Bone marrow (tissue), 2 donors: Measurements from ENCODE around the gene FRMPD2.

Experiments
- DNase-seq, 2 donors: peaks; one replicate each; lab custom pipeline; 2025; lab: John Stamatoyannopoulos, UW

Gene FRMPD2

GRCh38 chr10:48274636-48275035 is at the start of gene FRMPD2:
TSS of gene FRMPD2 (minus strand) at chr10:48274696. CDS start at chr10:48274567, 129 bp downstream.
- DNase-seq, result no peak

GRCh38 chr10:48322017-48322416 is 47.5 kb upstream of the FRMPD2 start:
- DNase-seq, result no peak

- no peak for DNase-seq
Observed at GRCh38 chr10:48317321-48317990, 43.0 kb upstream of the FRMPD2 start.

- no peak for DNase-seq
Observed at GRCh38 chr10:48316236-48316635, 41.7 kb upstream of the FRMPD2 start.

- DNase-seq, result no peak
Observed at GRCh38 chr10:48314107-48314506, 39.6 kb upstream of the FRMPD2 start.

- DNase-seq, result no peak
Observed at GRCh38 chr10:48309711-48310226, 35.3 kb upstream of the FRMPD2 start.

GRCh38 chr10:48307711-48308018 is 33.2 kb upstream of the FRMPD2 start:
- DNase-seq, result no peak

GRCh38 chr10:48306870-48307710 is 32.6 kb upstream of the FRMPD2 start:
- DNase-seq, result peak in 1 of 2 donors; percentile 21

GRCh38 chr10:48306265-48306869 is 31.9 kb upstream of the FRMPD2 start, which contains the start of gene MAPK8:
TSS of gene MAPK8 (plus strand) at chr10:48306677. CDS start at chr10:48401661, 94,984 bp downstream.
- DNase-seq, result peak; percentile 77 to 91

GRCh38 chr10:48305905-48306264 is 31.4 kb upstream of the FRMPD2 start:
- DNase-seq, result no peak

- no peak for DNase-seq
Observed at GRCh38 chr10:48302515-48303476, 28.3 kb upstream of the FRMPD2 start.

GRCh38 chr10:48300556-48300955 is 26.1 kb upstream of the FRMPD2 start:
- no peak for DNase-seq

- DNase-seq, result no peak
Observed at GRCh38 chr10:48299692-48300091, 25.2 kb upstream of the FRMPD2 start.

- DNase-seq, result no peak
Observed at GRCh38 chr10:48299066-48299465, 24.6 kb upstream of the FRMPD2 start.

- no peak for DNase-seq
Observed at GRCh38 chr10:48296576-48297098, 22.1 kb upstream of the FRMPD2 start.

- DNase-seq, result no peak
Observed at GRCh38 chr10:48294431-48294830, 19.9 kb upstream of the FRMPD2 start.

GRCh38 chr10:48292616-48293015 is 18.1 kb upstream of the FRMPD2 start:
- DNase-seq, result no peak

- DNase-seq, result no peak
Observed at GRCh38 chr10:48291190-48291589, 16.7 kb upstream of the FRMPD2 start.

- no peak for DNase-seq
Observed at GRCh38 chr10:48290286-48290685, 15.8 kb upstream of the FRMPD2 start.

GRCh38 chr10:48289501-48290238 is 15.2 kb upstream of the FRMPD2 start:
- peak in 1 of 2 donors; percentile 2 for DNase-seq

GRCh38 chr10:48288661-48289060 is 14.2 kb upstream of the FRMPD2 start:
- no peak for DNase-seq
